ENCODE results near the gene BRAP. TPM values are rescaled to one million over a fixed set of nuclear protein-coding genes. Genes with fewer than 3 reads are reported as not detected.
A peak's percentile ranks its signal among the peaks of the same experiment; 100 is the strongest.
"Not testable (repeated sequence)": the region's sequence is repeated elsewhere in the genome, so short reads cannot be mapped to it uniquely, and the experiment has no call there.

BRAP gene
- total RNA-seq, 3 donors from 2014 or later: 17.3 to 26.1 (median 22.3) TPM

GRCh38 chr12:111720457-111720856 is 34.7 kb upstream of the BRAP start:
- TF ChIP-seq CTCF (IDR thresholded peaks at IDR 0.05): no peak
- no peak for DNase-seq

GRCh38 chr12:111719316-111719715 is 33.6 kb upstream of the BRAP start:
- DNase-seq; H3K36me3 ChIP-seq (ENCODE audit: low read depth); H3K4me1 ChIP-seq (ENCODE audit: low read depth); H3K4me3 ChIP-seq; H3K9me3 ChIP-seq; ATAC-seq; intact Hi-C loops (cut with DNase I, micrococcal nuclease): not testable (repeated sequence)

More at GRCh38 chr12:111720457-111720856, 34.7 kb upstream of the BRAP start:
- ATAC-seq: no peak
- intact Hi-C loops (cut with DNase I, micrococcal nuclease): no loop called here
- Histone ChIP-seq H3K36me3 (ENCODE audit: low read depth) (no peaks in the 10 kb centered on the region), H3K4me1 (ENCODE audit: low read depth) (no peaks in the 10 kb centered on the region), H3K4me3 (no peak overlapping the region), H3K9me3 (no peaks in the 10 kb centered on the region)

GRCh38 chr12:111715279-111715678 is 29.5 kb upstream of the BRAP start:
- DNase-seq (no peak), ATAC-seq (peak; percentile 49)
- intact Hi-C loops (cut with DNase I, micrococcal nuclease): no loop called here
- H3K4me1 ChIP-seq (ENCODE audit: low read depth): no peaks in the 10 kb centered on the region
- H3K36me3 ChIP-seq (ENCODE audit: low read depth): peaks cover 3% of the 10 kb centered on the region
- no peaks in the 10 kb centered on the region for H3K9me3 ChIP-seq
- no peak overlapping the region for H3K4me3 ChIP-seq
- TF ChIP-seq CTCF (IDR thresholded peaks at IDR 0.05): no peak

- no peak for ATAC-seq
- no peaks in the 10 kb centered on the region for H3K4me1 ChIP-seq (ENCODE audit: low read depth)
- H3K9me3 ChIP-seq: no peaks in the 10 kb centered on the region
- H3K36me3 ChIP-seq (ENCODE audit: low read depth): peaks cover 20% of the 10 kb centered on the region
- intact Hi-C loops (cut with DNase I, micrococcal nuclease): no loop called here
- H3K4me3 ChIP-seq: no peak overlapping the region
- DNase-seq: no peak
- TF ChIP-seq CTCF (IDR thresholded peaks at IDR 0.05): no peak
Observed at GRCh38 chr12:111706145-111706544, 20.4 kb upstream of the BRAP start.

- Histone ChIP-seq H3K4me1 (ENCODE audit: low read depth) (no peaks in the 10 kb centered on the region), H3K4me3 (no peak overlapping the region), H3K36me3 (ENCODE audit: low read depth) (peaks cover 20% of the 10 kb centered on the region), H3K9me3 (no peaks in the 10 kb centered on the region)
- TF ChIP-seq CTCF (IDR thresholded peaks at IDR 0.05): no peak
- DNase-seq (no peak), ATAC-seq (no peak)
- intact Hi-C loops (cut with DNase I, micrococcal nuclease): no loop called here
Observed at GRCh38 chr12:111705672-111706071, 19.9 kb upstream of the BRAP start.

GRCh38 chr12:111699962-111700361 is 14.2 kb upstream of the BRAP start:
- DNase-seq (no peak), ATAC-seq (no peak)
- TF ChIP-seq CTCF (IDR thresholded peaks at IDR 0.05): no peak
- intact Hi-C loops (cut with DNase I, micrococcal nuclease): no loop called here
- no peaks in the 10 kb centered on the region for H3K9me3 ChIP-seq
- peaks cover 7% of the 10 kb centered on the region for H3K36me3 ChIP-seq (ENCODE audit: low read depth)
- H3K4me3 ChIP-seq: no peak overlapping the region
- H3K4me1 ChIP-seq (ENCODE audit: low read depth): no peaks in the 10 kb centered on the region
